Skeletal muscle satellite cell (primary cell): Measurements from ENCODE around the gene HPCAL1.
A peak's percentile ranks its signal among the peaks of the same experiment; 100 is the strongest.

Source experiments
- H3K27me3 ChIP-seq: 2 replicates; pipeline ENCODE4 v1.7.0; 2013; ENCODE audit warnings: low read length; ENCODE audit not compliant: control insufficient read depth, insufficient read depth
- H3K36me3 ChIP-seq: 2 replicates; pipeline ENCODE4 v1.7.0; 2013; ENCODE audit warnings: mild to moderate bottlenecking, control low read depth, low read length; ENCODE audit not compliant: insufficient read depth
- H3K4me1 ChIP-seq: 2 replicates; pipeline ENCODE4 v1.7.0; 2013; ENCODE audit warnings: low read length; ENCODE audit not compliant: control insufficient read depth, insufficient read depth
- H3K4me2 ChIP-seq: 2 replicates; pipeline ENCODE4 v1.7.0; 2013; ENCODE audit warnings: mild to moderate bottlenecking, low read length
- H3K4me3 ChIP-seq: 2 replicates; pipeline ENCODE4 v1.7.0; 2013; ENCODE audit warnings: low read length
- H3K9ac ChIP-seq: 2 replicates; pipeline ENCODE4 v1.7.0; 2013; ENCODE audit warnings: mild to moderate bottlenecking, low read depth, low read length, moderate library complexity
- H3K9me3 ChIP-seq: replicated peaks from 2 replicates; pipeline ENCODE4 v1.7.0; 2013; ENCODE audit warnings: mild to moderate bottlenecking, control low read depth, low read length

The HPCAL1 gene

DNA sequence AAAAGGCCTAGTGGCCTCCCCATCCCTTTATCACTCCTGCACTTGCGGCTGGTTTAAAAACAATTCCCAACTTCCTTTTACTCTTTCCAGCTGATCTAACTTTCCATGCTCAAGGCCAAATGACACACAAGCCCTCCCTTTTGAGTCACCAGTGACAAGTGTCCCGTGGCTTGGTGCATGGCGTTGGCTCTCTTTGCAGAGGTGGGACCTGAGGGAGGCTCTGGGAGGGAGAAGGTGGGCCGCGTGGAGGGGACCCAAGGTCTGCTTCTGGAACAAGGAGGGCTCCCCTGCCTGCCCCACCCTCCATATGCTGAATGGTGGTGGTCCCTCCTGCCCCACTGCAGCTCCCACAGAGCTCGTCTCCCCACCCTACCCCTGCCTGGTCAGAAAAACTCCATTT lies 30.8 kb upstream of the HPCAL1 start:
- peaks cover 8% of the 10 kb centered on the region for H3K4me1 ChIP-seq

GRCh38 chr2:10272464-10272863 lies 30.2 kb upstream of the HPCAL1 start:
- Histone ChIP-seq H3K36me3 (no peaks in the 10 kb centered on the region), H3K4me3 (no peak overlapping the region), H3K9ac (no peak overlapping the region), H3K27me3 (no peaks in the 10 kb centered on the region), H3K4me1 (peaks cover 11% of the 10 kb centered on the region), H3K9me3 (no peaks in the 10 kb centered on the region), H3K4me2 (no peak overlapping the region)

More for the DNA sequence above, 30.8 kb upstream of the HPCAL1 start:
- no peak overlapping the region for H3K4me3 ChIP-seq
- no peaks in the 10 kb centered on the region for H3K36me3 ChIP-seq
- H3K4me2 ChIP-seq: no peak overlapping the region
- H3K9me3 ChIP-seq: no peaks in the 10 kb centered on the region
- H3K27me3 ChIP-seq: no peaks in the 10 kb centered on the region
- no peak overlapping the region for H3K9ac ChIP-seq

GRCh38 chr2:10273215-10274175 lies 29.2 kb upstream of the HPCAL1 start:
- H3K4me2 ChIP-seq: no peak overlapping the region
- H3K36me3 ChIP-seq: no peaks in the 10 kb centered on the region
- peaks cover 22% of the 10 kb centered on the region for H3K4me1 ChIP-seq
- no peaks in the 10 kb centered on the region for H3K9me3 ChIP-seq
- H3K27me3 ChIP-seq: no peaks in the 10 kb centered on the region
- no peak overlapping the region for H3K4me3 ChIP-seq
- no peak overlapping the region for H3K9ac ChIP-seq

DNA sequence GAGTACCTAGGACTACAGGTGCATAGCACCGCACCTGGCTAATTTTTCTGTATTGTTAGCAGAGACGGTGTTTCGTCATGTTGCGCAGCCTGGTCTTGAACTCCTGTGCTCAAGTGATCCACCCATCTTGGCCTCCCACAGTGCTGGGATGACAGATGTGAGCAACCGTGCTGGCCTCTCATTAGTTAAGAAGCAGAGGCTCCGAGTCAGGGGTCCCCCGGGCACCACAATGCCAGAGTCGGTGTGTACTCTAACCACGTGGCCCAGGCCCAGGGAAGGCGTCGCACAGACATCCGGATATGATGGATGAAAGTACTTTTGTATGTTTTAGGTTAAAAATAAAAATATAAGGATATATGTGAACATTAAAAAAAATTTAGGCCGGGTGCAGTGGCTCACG lies 28.3 kb upstream of the HPCAL1 start:
- H3K9me3 ChIP-seq: no peaks in the 10 kb centered on the region
- H3K9ac ChIP-seq: no peak overlapping the region
- H3K27me3 ChIP-seq: no peaks in the 10 kb centered on the region
- no peak overlapping the region for H3K4me2 ChIP-seq
- no peak overlapping the region for H3K4me3 ChIP-seq
- H3K4me1 ChIP-seq: peaks cover 30% of the 10 kb centered on the region
- H3K36me3 ChIP-seq: no peaks in the 10 kb centered on the region

GRCh38 chr2:10274983-10275802 lies 27.5 kb upstream of the HPCAL1 start:
- H3K9me3 ChIP-seq: no peaks in the 10 kb centered on the region
- H3K4me1 ChIP-seq: peaks cover 33% of the 10 kb centered on the region
- no peaks in the 10 kb centered on the region for H3K27me3 ChIP-seq
- no peaks in the 10 kb centered on the region for H3K36me3 ChIP-seq
- H3K9ac ChIP-seq: no peak overlapping the region
- H3K4me3 ChIP-seq: no peak overlapping the region
- H3K4me2 ChIP-seq: no peak overlapping the region

DNA sequence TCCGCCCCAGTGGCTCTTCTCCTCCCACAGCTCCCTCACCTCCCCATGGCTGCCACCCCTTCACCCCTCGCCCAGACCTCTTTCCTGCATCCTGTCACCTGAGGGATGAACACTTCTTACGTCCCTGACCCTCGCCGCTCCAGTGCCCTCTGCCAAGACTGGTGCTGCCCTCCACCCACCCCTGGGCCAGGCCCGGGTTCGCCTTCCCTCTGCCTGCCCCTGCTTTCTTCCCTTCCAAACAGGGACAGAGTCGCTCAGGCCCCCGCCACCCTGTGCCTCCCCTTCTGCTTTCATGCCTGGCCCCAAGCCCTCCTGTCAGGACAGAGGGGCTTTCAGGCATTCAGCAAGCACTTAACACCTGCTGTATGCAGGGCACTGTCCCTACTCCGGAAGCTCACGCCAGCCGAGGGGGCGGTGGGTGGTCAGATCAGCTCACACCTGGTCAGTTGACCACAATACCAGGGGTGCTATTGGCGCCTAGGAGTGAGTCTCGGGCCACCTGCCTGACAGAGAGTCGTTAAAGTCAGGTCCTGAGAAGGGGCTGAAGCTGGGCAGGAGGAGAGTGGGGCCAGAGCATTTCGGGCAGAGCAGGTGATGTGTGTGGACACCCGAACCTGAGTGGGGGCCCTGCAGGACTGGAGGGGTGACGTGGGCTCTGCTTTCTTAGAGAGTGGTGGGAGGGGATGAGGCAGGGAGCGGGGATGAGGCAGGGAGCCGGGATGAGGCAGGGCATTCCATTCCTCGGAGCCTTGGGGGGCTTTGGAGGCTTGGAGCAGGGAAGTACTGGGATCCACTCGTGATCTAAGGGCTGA lies 26.0 kb upstream of the HPCAL1 start:
- H3K27me3 ChIP-seq: no peaks in the 10 kb centered on the region
- peaks cover 25% of the 10 kb centered on the region for H3K4me1 ChIP-seq
- no peaks in the 10 kb centered on the region for H3K36me3 ChIP-seq
- H3K4me2 ChIP-seq: no peak overlapping the region
- no peak overlapping the region for H3K4me3 ChIP-seq
- H3K9ac ChIP-seq: no peak overlapping the region
- H3K9me3 ChIP-seq: no peaks in the 10 kb centered on the region

DNA sequence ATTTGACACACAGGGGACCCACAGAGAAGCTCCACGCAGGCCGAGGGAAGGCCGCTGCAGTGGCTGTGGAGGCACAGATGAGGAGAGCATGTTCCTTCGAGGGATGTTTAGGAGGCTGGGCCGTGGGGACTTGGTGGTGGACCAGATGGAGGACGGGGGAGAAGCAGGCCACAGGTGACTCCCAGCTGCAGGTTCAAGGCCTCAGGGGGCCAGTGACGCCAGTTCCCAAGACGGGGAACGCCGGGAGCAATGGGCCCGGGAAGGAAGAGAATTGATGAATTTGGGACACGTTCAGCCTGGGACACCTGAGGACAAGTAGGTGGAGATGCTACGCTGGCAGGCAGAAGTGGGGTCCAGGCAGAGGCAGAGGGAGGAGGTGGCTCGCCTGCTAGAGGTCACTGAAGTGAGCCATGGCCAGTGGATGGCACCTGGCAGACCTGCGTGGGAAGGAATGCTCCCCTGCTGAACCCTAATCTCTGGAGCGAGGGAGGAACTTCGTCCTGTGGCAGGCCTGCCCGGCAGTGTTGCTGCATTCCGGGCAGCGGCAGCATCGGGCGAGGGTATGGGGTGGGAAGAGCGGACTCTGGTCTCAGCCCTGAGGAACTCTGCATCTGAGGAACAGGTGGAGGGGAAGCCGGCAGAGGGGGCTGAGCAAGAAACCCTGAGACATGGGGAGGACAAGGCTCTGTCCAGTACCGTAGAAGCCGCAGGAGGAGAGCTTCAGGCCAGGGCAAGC lies 25.2 kb upstream of the HPCAL1 start:
- H3K4me2 ChIP-seq: peak overlapping the region; percentile 69
- no peaks in the 10 kb centered on the region for H3K27me3 ChIP-seq
- H3K9me3 ChIP-seq: no peaks in the 10 kb centered on the region
- peak overlapping the region; percentile 72 for H3K9ac ChIP-seq
- H3K36me3 ChIP-seq: no peaks in the 10 kb centered on the region
- H3K4me1 ChIP-seq: peaks cover 32% of the 10 kb centered on the region
- peak overlapping the region; percentile 31 for H3K4me3 ChIP-seq

DNA sequence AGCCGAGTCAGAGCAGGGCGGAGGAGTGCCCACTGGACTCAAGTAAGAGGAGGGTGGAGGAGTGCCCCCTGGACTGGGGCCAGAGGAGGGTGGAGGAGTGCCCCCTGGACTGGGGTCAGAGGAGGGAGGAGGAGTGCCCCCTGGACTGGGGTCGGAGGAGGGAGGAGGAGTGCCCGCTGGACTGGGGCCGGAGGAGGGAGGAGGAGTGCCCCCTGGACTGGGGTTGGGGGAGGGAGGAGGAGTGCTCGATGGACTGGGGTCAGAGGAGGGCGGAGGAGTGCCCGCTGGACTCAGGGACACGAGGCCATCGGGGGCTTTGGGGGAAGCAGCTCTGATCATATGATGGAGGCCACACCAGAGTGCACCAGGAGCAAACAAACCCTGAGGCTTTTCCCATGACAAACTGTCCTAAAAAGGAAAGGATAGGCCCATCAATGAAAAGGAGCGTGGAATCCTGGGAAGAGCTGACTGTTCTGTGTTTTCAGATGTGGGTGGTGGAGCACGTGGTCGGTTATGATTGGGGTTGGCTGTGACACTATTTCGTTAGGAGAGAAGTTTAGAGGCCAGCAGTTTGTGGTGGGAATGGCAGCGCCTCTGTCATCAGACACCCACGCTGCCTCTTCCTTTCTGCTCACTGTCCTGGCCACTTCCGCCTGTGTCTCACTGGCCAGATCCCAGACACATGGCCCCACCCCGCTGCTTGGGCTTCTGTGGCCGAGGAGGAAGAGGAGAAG lies 24.5 kb upstream of the HPCAL1 start:
- Histone ChIP-seq H3K4me1 (peaks cover 39% of the 10 kb centered on the region), H3K4me2 (peak overlapping the region; percentile 69), H3K4me3 (peak overlapping the region; percentile 52), H3K36me3 (no peaks in the 10 kb centered on the region), H3K9me3 (no peaks in the 10 kb centered on the region), H3K9ac (peak overlapping the region; percentile 74), H3K27me3 (no peaks in the 10 kb centered on the region)

DNA sequence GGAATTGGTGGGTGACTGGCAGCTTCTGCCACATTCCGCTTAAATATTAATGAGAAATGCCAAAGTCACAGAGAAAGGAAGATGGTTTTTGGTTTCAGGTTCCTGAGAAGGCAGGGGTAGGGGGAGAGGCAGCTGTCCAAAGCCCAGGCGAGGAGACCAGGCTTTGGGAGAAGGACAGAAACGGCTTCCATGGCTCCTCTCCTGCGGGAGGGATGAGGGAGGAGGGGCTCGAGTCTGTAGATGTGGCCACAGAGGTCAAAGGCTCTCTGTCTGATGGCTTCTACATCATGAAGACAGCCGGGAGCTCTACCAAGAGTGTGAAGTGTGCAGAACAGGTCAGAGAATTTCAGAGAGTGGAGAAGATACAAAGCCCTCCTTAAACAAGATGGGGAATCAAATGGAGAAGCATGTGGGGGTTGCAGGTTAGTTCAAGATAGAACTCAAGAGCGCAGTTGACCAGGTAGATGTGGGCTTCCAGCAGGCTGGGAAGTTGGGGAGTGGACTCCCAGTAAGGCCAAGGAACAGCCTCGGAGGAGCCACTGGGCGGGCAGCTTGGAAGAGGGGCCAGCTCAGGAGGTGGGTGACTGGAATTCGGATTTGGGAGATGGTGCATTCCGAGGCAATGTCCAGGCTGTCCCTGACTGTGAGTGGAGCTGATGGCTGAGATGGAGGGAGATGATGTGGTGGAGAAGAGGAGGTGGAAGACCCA lies 23.8 kb upstream of the HPCAL1 start:
- Histone ChIP-seq H3K4me2 (peak overlapping the region; percentile 69), H3K9me3 (no peaks in the 10 kb centered on the region), H3K27me3 (no peaks in the 10 kb centered on the region), H3K4me1 (peaks cover 46% of the 10 kb centered on the region), H3K9ac (peak overlapping the region; percentile 74), H3K36me3 (no peaks in the 10 kb centered on the region), H3K4me3 (peak overlapping the region; percentile 52)

DNA sequence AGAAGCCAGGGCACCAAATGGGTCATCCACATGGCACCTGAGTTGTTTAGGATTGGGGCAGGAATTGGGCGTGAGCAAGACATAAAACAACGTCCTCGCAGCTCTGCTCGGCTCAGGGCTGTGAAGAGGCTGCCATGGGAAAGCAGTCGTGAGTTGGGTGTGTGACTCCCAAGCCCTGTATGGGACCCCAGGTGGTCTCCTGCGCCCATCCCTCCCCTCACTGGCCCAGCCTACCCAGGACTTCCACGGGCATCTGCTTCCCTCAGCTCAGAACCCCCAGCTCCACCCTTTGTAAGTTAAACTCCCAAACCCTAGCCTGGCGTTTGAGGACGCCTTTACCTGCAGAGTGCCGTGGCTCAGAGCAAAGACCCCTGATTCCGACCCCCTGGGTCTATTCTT lies 23.2 kb upstream of the HPCAL1 start:
- Histone ChIP-seq H3K9me3 (no peaks in the 10 kb centered on the region), H3K36me3 (no peaks in the 10 kb centered on the region), H3K27me3 (no peaks in the 10 kb centered on the region), H3K4me1 (peaks cover 52% of the 10 kb centered on the region), H3K9ac (no peak overlapping the region), H3K4me3 (peak overlapping the region; percentile 52), H3K4me2 (peak overlapping the region; percentile 69)
